ENCODE results near the gene IDH2. TPM values are rescaled to one million over a fixed set of nuclear protein-coding genes. Genes with fewer than 3 reads are reported as not detected.
"Not testable (repeated sequence)": the region's sequence is repeated elsewhere in the genome, so short reads cannot be mapped to it uniquely, and the experiment has no call there.

The IDH2 gene
- total and polyA plus RNA-seq, 2 of the 4 experiments (the other 2 are of a cell fraction) = 84.9 to 118 TPM

DNA sequence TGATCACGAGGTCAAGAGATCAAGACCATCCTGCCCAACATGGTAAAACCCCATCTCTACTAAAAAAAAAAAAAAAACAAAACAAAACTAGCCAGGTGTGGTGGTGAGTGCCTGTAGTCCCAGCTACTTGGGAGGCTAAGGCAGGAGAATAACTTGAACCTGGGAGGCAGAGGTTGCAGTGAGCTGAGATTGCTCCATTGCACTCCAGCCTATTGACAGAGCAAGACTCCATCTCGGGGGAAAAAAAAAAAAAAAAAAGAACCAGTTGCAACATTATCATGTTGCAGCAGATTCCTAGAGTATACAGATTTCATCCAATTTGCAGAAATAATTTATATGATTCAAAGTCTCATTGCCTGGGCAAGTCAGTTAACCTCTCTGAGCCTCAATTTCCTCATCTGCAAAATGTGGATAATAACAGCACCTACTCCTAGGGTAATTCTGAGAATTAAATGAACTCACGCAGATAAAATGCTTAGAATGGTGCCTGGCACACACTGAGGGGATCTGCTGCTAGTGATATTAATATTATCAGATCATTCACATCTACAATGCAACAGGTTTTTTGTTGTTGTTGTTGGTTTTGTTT, 7.0 kb upstream of the IDH2 start:
- H4K20me1 ChIP-seq (ENCODE audit: insufficient read depth, low read length); H2BK20ac ChIP-seq (ENCODE audit: low read depth, low read length); in situ Hi-C loops (cut with MboI; ENCODE audit: low sequenced_read_pairs); H3K36me3 ChIP-seq (ENCODE audit: control insufficient read depth, insufficient read depth, low read length); H2BK5ac ChIP-seq (ENCODE audit: low read depth, low read length, poor library complexity, severe bottlenecking); H3K9me3 ChIP-seq (ENCODE audit: control insufficient read depth, insufficient read depth, low read length); H2BK120ac ChIP-seq (ENCODE audit: low read depth, low read length); H3K14ac ChIP-seq (replicated peaks; ENCODE audit: low read depth, low read length); H3K9ac ChIP-seq (ENCODE audit: low read depth, low read length); H3K4me3 ChIP-seq (ENCODE audit: insufficient read depth, low read depth, low read length); H3K4me2 ChIP-seq (ENCODE audit: low read depth, low read length); intact Hi-C loops (cut with micrococcal nuclease); H2AK5ac ChIP-seq (ENCODE audit: low read depth, low read length); H3K9me1 ChIP-seq (ENCODE audit: insufficient read depth, low read length); H3K79me1 ChIP-seq (ENCODE audit: low read depth in 1 of 2, low read length in 2 of 2); H4K5ac ChIP-seq (ENCODE audit: low read depth, low read length); dilution Hi-C loops (cut with HindIII; ENCODE audit: low sequenced_read_pairs, unreplicated experiment); H2AK9ac ChIP-seq (replicated peaks; ENCODE audit: low read depth, low read length, poor library complexity); DNase-seq; H3K18ac ChIP-seq (ENCODE audit: low read depth, low read length); H3K4me1 ChIP-seq (ENCODE audit: control insufficient read depth, insufficient read depth, low read length); H2BK15ac ChIP-seq (ENCODE audit: low read depth, low read length); H3K4ac ChIP-seq (ENCODE audit: low read depth, low read length); BruUV-seq (replicated peaks); ATAC-seq (ENCODE audit: low read depth); H3K23ac ChIP-seq (ENCODE audit: low read depth, low read length); H4K91ac ChIP-seq (ENCODE audit: insufficient read depth, low read depth, low read length); H3K27me3 ChIP-seq (ENCODE audit: control insufficient read depth, insufficient read depth, low read length); H3K56ac ChIP-seq (ENCODE audit: extremely low read depth, insufficient read depth, low read length); H3K27ac ChIP-seq (ENCODE audit: insufficient read depth, low read length); H2AFZ ChIP-seq (replicated peaks; ENCODE audit: low read length, poor library complexity); CTCF ChIA-PET; H4K8ac ChIP-seq (ENCODE audit: low read depth in 2 of 2, low read length in 2 of 2): not testable (repeated sequence)
- POLR2A ChIA-PET (ENCODE audit: unreplicated experiment) = interaction anchor here (0.6 kb wide), 1 partner anchor 261 kb away, joined by 4 read pairs; no protein-coding TSS in a partner anchor
- no CpG with 5 or more reads among the region's 3 CpGs for WGBS, 2 experiments (ENCODE audit: extremely low coverage in 2 of 2, insufficient read length in 1 of 2)

DNA sequence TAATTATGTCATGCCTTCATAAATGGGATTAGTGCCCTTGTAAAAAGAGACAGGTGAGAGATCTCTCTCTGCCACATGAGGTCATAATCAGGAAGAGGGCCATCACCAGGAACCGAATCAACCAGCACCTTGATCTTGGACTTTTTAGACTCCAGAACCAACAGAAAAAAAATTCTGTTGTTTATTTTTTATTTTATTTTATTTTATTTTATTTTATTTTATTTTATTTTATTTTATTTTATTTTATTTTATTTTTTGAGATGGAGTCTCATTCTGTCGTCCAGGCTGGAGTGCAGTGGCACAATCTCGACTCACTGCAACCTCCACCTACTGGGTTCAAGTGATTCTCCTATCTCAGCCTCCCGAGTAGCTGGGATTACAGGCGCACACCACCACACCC, 5.8 kb upstream of the IDH2 start:
- H4K20me1 ChIP-seq (ENCODE audit: insufficient read depth, low read length); H2BK120ac ChIP-seq (ENCODE audit: low read depth, low read length); H2BK15ac ChIP-seq (ENCODE audit: low read depth, low read length); BruUV-seq (replicated peaks); H3K9ac ChIP-seq (ENCODE audit: low read depth, low read length); H3K79me1 ChIP-seq (ENCODE audit: low read depth in 1 of 2, low read length in 2 of 2); H2AK5ac ChIP-seq (ENCODE audit: low read depth, low read length); H3K9me3 ChIP-seq (ENCODE audit: control insufficient read depth, insufficient read depth, low read length); H4K5ac ChIP-seq (ENCODE audit: low read depth, low read length); ATAC-seq (ENCODE audit: low read depth); H3K27ac ChIP-seq (ENCODE audit: insufficient read depth, low read length); H3K9me1 ChIP-seq (ENCODE audit: insufficient read depth, low read length); H3K4ac ChIP-seq (ENCODE audit: low read depth, low read length); H3K18ac ChIP-seq (ENCODE audit: low read depth, low read length); H3K56ac ChIP-seq (ENCODE audit: extremely low read depth, insufficient read depth, low read length); POLR2A ChIA-PET (ENCODE audit: unreplicated experiment); H3K27me3 ChIP-seq (ENCODE audit: control insufficient read depth, insufficient read depth, low read length); H3K36me3 ChIP-seq (ENCODE audit: control insufficient read depth, insufficient read depth, low read length); H3K4me3 ChIP-seq (ENCODE audit: insufficient read depth, low read depth, low read length); H2BK5ac ChIP-seq (ENCODE audit: low read depth, low read length, poor library complexity, severe bottlenecking); H4K91ac ChIP-seq (ENCODE audit: insufficient read depth, low read depth, low read length); H3K23ac ChIP-seq (ENCODE audit: low read depth, low read length); DNase-seq; H2BK20ac ChIP-seq (ENCODE audit: low read depth, low read length); H2AFZ ChIP-seq (replicated peaks; ENCODE audit: low read length, poor library complexity); H3K4me1 ChIP-seq (ENCODE audit: control insufficient read depth, insufficient read depth, low read length); intact Hi-C loops (cut with micrococcal nuclease); in situ Hi-C loops (cut with MboI; ENCODE audit: low sequenced_read_pairs); dilution Hi-C loops (cut with HindIII; ENCODE audit: low sequenced_read_pairs, unreplicated experiment); H4K8ac ChIP-seq (ENCODE audit: low read depth in 2 of 2, low read length in 2 of 2); H3K4me2 ChIP-seq (ENCODE audit: low read depth, low read length); H3K14ac ChIP-seq (replicated peaks; ENCODE audit: low read depth, low read length); CTCF ChIA-PET: not testable (repeated sequence)
- peak overlapping the region; percentile 28 for H2AK9ac ChIP-seq (replicated peaks; ENCODE audit: low read depth, low read length, poor library complexity)
- no CpG with 5 or more reads among the region's 5 CpGs for WGBS, 2 experiments (ENCODE audit: extremely low coverage in 2 of 2, insufficient read length in 1 of 2)
